Measurements from ENCODE around the gene MBNL1. TPM values are rescaled to one million over a fixed set of nuclear protein-coding genes. Genes with fewer than 3 reads are reported as not detected.

Gene MBNL1
- polyA plus RNA-seq, 1 donor from 2014 or later, result 12.7 TPM

DNA sequence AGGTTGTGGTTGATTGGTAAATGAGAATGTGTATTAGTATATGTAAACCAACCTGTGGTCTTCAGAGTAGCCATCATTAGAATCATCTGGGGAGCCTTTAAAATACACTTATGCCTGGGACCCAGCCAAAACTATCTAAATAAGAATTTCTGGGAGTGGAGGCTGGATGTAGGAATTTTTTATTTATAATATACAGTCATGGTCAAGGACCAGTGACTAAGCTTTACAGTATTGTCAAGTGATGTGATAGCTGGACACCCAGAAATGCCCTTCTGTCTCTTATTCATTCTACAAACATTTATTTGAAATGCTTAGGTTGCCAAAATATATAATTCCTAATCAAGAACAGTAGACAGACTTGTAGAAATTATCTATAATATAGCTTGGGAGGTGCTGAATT is 132.2 kb downstream of the MBNL1 start:
- no peaks in the 10 kb centered on the region for H3K9me3 ChIP-seq (ENCODE audit: low read length)
- no peak overlapping the region for H3K4me2 ChIP-seq (ENCODE audit: low read length)
- peaks cover 32% of the 10 kb centered on the region for H3K79me2 ChIP-seq (replicated peaks; ENCODE audit: insufficient read depth, low read length)
- H3K4me3 ChIP-seq (ENCODE audit: low read length), result no peak overlapping the region
- H3F3A ChIP-seq (ENCODE audit: insufficient read depth, low read length, poor library complexity, severe bottlenecking), result no peaks in the 10 kb centered on the region
- no peaks in the 10 kb centered on the region for H4K20me1 ChIP-seq (ENCODE audit: insufficient read depth)
- H3K27me3 ChIP-seq (ENCODE audit: insufficient read depth, low read depth, low read length), result no peaks in the 10 kb centered on the region
- no peak overlapping the region for H3K9ac ChIP-seq (ENCODE audit: low read length)
- no peak overlapping the region for H2AFZ ChIP-seq (ENCODE audit: low read depth, low read length)
- H3K27ac ChIP-seq (ENCODE audit: low read length), result no peak overlapping the region
- H3K36me3 ChIP-seq (ENCODE audit: insufficient read depth, low read length), result no peaks in the 10 kb centered on the region
- H3K9me2 ChIP-seq (ENCODE audit: insufficient read depth, low read length), result no peaks in the 10 kb centered on the region
- TF ChIP-seq TAF1 (IDR thresholded peaks at IDR 0.05; ENCODE audit: low read depth) (no peak), RAD21 (conservative IDR thresholded peaks at IDR 0.05) (no peak), SMC3 (conservative IDR thresholded peaks at IDR 0.05; ENCODE audit: poor library complexity) (no peak), EZH2 (IDR thresholded peaks at IDR 0.05; ENCODE audit: borderline replicate concordance, insufficient read depth, low read length, poor library complexity, severe bottlenecking) (no peak), REST (IDR thresholded peaks at IDR 0.05; ENCODE audit: borderline replicate concordance) (no peak), MXI1 (conservative IDR thresholded peaks at IDR 0.05; ENCODE audit: poor library complexity, severe bottlenecking) (no peak), POLR2AphosphoS5 (IDR thresholded peaks at IDR 0.05) (no peak), CTCF (IDR thresholded peaks at IDR 0.05; ENCODE audit: poor library complexity, severe bottlenecking) (no peak), EP300 (conservative IDR thresholded peaks at IDR 0.05; ENCODE audit: poor library complexity, severe bottlenecking) (no peak)

- Histone ChIP-seq H3K4me2 (ENCODE audit: low read length) (no peak overlapping the region), H3F3A (ENCODE audit: insufficient read depth, low read length, poor library complexity, severe bottlenecking) (no peaks in the 10 kb centered on the region), H3K9me3 (ENCODE audit: low read length) (no peaks in the 10 kb centered on the region), H3K79me2 (replicated peaks; ENCODE audit: insufficient read depth, low read length) (peaks cover 36% of the 10 kb centered on the region), H3K9ac (ENCODE audit: low read length) (no peak overlapping the region), H4K20me1 (ENCODE audit: insufficient read depth) (no peaks in the 10 kb centered on the region), H3K4me3 (ENCODE audit: low read length) (no peak overlapping the region), H3K27ac (ENCODE audit: low read length) (no peak overlapping the region), H3K36me3 (ENCODE audit: insufficient read depth, low read length) (no peaks in the 10 kb centered on the region), H3K9me2 (ENCODE audit: insufficient read depth, low read length) (no peaks in the 10 kb centered on the region), H3K27me3 (ENCODE audit: insufficient read depth, low read depth, low read length) (no peaks in the 10 kb centered on the region), H2AFZ (ENCODE audit: low read depth, low read length) (no peak overlapping the region)
- TF ChIP-seq TAF1 (IDR thresholded peaks at IDR 0.05; ENCODE audit: low read depth) (no peak), MXI1 (conservative IDR thresholded peaks at IDR 0.05; ENCODE audit: poor library complexity, severe bottlenecking) (no peak), POLR2AphosphoS5 (IDR thresholded peaks at IDR 0.05) (no peak)
Measured at GRCh38 chr3:152402695-152403451, 134.1 kb downstream of the MBNL1 start.

Measured in neural cell (in vitro differentiated cells).